Coronary artery (tissue), 2 donors: Measurements from ENCODE around the gene ELK1.

Experiments used
- DNase-seq: peaks from one replicate; pipeline ENCODE4 v3.0.0-alpha.2; 2017; ENCODE audit warnings: low spot score
- H3K27ac ChIP-seq, 2 donors: fragments of 200-600 bp; sonication (generic); one replicate each; pipeline ENCODE4 v1.5.1; 2016 to 2019
- H3K4me3 ChIP-seq: fragments of 200-600 bp; sonication (generic); 2 replicates; pipeline ENCODE4 v1.5.1; 2016; ENCODE audit warnings: mild to moderate bottlenecking, moderate library complexity
- TF ChIP-seq, protein P1 (sequence below): fragments of 200-600 bp; sonication (generic); IDR thresholded peaks from one replicate; pipeline ENCODE4 v1.5.1; 2019; ENCODE audit warnings: antibody characterized with exemption

ELK1 gene

DNA sequence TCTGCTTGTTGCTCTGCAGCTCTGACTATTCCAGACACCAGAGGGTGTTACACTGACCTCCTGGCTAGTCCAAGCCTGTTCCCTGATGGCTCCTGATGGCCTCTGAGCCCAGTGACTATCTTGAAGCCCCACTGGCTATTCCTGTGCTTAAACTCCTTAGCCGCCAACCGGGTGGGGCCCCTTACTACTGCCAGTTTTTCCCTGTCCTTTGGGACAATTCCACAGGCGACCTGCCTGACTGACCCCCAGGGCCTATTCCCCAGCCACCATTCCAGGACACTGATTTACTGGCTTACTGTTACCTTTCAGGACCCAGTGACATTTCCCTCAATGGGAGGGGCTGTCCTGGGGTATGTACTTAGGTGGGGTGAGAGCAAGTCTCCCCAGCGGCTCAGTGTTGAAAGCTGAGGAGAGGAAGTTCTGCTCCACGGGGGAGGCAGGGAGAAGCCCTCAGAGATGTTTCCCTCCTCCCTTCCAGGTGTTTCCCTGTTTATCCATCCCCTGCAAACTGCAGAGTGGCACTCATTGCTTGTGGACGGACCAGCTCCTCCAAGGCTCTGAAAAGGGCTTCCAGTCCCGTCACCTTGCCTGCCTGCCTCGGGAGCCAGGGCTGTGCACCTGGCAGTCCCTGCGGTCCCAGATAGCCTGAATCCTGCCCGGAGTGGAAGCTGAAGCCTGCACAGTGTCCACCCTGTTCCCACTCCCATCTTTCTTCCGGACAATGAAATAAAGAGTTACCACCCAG, 64.1 kb downstream of the ELK1 start:
- TF ChIP-seq, protein P1, sequence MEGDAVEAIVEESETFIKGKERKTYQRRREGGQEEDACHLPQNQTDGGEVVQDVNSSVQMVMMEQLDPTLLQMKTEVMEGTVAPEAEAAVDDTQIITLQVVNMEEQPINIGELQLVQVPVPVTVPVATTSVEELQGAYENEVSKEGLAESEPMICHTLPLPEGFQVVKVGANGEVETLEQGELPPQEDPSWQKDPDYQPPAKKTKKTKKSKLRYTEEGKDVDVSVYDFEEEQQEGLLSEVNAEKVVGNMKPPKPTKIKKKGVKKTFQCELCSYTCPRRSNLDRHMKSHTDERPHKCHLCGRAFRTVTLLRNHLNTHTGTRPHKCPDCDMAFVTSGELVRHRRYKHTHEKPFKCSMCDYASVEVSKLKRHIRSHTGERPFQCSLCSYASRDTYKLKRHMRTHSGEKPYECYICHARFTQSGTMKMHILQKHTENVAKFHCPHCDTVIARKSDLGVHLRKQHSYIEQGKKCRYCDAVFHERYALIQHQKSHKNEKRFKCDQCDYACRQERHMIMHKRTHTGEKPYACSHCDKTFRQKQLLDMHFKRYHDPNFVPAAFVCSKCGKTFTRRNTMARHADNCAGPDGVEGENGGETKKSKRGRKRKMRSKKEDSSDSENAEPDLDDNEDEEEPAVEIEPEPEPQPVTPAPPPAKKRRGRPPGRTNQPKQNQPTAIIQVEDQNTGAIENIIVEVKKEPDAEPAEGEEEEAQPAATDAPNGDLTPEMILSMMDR: no peak
- Histone ChIP-seq H3K4me3 (peak overlapping the region; percentile 83), H3K27ac (peak overlapping the region in 1 of 2 donors; percentile 93)
- DNase-seq: peak; percentile 64
